ENCODE measurements around the gene CPNE7.

Gene CPNE7
- 28.8 to 51.7 reads per million in 2 donors for total RNA-seq

DNA sequence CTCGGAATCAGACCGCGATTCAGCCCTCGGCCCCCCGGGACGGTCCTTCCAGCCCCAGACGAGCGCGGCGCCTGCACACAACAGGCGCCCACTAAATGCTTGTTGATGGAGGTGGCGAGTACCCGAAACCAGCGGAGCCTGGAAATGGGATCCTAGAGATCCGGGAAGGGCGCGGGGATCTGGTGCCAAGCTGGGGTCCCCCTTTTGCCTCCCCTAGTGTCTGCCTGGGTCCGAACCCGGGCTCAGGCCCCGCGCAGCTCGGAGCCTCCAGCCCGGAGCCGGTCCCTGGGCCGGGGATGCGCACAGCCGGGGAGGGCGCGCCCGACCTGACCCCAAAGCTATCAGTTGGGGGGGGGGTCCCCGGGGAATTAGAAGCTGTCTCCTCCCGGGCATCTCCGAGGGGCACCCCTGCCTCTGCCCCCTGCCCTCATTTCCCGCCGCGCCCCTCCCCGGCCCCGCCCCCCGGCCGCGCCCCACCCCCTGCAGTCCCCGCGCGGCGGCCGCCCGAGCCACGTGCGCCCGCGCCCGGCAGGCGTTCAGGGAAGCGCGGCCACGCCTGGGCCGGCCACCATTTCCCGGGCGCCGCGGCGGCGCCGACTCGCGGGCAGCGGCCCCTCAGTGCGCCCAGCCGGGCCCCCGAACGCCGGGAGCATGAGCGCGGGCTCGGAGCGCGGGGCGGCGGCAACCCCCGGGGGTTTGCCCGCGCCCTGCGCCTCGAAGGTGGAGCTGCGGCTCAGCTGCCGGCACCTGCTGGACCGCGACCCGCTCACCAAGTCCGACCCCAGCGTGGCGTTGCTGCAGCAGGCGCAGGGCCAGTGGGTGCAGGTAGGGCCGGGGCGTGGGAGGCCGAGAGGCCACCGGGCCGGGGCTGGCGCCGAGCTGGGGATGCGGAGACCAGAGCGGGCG is at the start of gene CPNE7:
CPNE7 (plus strand) TSS at position 512 of the 906 bp plus-strand sequence; CDS start at position 652, 140 bp downstream.
- DNase-seq: no peak

DNA sequence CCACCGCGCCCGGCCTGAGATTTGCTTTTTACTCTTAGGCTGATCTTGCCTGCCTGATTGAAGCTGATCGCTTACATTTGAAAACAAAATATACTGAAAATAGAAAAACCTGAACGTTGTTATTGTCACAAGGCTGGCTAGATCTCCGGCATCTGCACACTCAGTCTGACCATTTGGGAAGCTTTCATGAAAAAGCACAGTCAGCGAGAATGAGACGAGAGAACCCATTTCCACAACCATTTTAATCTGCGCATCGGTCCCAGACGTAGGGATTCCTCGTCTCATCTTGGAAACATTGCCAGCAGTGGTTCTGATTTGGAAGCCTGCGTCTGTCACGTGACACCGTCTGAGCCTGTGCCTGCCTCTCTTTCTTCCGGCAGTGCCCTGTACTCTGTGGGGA is 46.5 kb upstream of the CPNE7 start:
- DNase-seq: no peak

DNA sequence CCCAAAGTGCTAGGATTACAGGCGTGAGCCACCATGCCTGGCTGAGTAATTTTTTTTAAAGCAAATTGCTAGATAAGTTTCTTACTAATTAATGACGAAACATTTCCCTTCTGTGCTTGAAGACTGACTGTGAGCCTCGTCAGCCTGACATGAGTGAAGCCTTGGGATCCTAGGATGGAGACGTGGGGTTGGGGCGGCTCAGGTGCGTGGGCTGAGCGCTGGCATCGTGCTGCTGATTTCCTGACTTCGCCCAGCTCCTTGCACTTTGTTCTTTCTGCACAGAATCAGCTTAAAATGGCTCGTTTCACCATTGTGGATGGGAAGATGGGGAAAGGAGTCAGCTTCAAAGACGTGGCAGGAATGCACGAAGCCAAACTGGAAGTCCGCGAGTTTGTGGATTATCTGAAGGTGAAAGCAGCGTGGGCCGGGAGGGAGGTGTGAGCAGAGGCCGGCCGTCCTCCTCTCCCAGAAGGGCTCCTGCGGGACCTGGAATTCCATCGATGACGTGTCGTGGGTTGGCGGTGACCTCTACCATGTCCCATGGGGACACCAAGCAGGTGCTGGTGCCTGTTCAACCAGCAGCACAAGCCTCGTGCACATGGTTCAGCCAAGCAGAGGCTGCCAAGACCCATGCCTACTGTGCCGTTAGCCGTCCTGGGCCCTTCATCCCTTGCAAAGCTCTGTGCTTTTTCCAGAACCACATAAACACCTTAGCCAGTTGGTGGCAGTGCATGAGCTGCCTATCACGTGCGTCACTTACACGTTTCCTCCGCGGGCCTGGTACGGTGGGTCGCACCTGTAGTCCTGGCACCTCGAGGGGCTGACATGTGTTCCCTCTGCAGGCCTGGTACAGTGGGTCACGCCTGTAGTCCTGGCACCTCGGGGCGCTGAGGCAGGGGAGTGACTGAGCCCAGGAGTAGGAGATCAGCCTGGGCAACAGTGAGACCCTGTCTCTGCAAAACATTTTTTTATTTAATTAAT is 44.9 kb upstream of the CPNE7 start:
- no peak for DNase-seq

DNA sequence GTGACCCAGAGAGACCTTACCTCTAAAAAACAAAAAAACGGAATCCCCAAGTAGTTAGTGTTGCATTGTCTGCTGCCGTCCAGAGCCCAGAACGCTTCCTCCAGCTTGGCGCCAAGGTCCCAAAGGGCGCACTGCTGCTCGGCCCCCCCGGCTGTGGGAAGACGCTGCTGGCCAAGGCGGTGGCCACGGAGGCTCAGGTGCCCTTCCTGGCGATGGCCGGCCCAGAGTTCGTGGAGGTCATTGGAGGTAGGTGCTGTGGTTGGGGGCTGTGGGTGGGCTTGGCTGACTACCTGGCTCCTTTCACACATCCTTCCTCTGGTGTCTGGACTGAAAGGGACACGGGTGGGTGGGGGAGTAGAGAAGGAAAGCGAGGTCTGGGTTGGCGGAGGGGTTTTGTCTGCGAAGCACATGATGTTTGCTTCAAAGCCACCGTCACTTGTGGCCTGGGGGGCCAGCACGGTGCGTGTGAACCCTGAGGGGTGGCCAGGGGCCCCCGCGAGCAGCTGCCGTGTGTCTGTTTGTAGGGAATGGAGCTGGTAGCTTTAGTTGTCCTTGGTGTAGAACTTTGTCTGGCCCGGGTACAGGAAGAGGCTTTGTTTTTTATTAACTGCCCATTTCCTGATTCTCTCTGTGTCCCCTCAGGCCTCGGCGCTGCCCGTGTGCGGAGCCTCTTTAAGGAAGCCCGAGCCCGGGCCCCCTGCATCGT is 43.6 kb upstream of the CPNE7 start:
- no peak for DNase-seq

DNA sequence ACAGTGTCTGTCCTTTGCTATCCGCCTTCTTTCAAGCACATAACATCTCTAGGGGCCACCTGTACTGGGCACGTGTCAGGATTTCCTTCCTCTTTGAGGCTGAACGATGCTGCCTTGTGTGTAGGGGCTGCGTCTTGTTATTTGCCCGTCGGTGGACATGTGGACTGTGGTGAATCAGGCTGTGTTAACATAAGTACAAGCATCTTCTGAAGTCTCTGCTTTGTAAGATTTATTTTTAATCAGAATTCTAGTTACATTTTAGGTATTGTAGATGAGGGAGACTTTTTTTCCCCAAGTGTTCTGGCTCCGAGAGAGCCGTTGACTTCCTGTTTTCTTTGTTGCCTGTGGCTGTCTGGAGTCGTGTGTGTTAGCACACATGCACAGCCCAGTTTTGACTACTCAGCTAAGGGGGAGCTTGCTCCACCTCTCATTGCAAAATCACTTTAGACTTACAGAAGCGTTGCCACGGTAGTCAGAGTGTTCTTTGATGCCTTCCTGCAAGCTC is 41.3 kb upstream of the CPNE7 start:
- DNase-seq: no peak

DNA sequence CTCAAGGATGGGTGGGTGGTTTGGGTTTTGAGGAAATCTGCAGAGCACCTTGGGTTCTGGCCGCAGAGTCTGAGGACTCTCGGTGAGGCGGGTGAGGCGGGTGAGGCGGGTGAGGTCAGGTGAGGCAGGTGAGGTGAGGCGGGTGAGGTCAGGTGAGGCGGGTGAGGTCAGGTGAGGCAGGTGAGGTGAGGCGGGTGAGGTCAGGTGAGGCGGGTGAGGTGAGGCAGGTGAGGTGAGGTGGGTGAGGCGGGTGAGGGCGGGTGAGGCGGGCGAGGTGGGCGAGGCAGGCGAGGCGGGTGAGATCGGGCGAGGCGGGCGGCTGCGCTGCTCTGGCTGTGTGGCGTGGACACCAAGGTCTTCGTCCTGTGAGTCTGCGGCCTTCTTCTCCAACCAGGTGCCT is 39.2 kb upstream of the CPNE7 start:
- DNase-seq: no peak

DNA sequence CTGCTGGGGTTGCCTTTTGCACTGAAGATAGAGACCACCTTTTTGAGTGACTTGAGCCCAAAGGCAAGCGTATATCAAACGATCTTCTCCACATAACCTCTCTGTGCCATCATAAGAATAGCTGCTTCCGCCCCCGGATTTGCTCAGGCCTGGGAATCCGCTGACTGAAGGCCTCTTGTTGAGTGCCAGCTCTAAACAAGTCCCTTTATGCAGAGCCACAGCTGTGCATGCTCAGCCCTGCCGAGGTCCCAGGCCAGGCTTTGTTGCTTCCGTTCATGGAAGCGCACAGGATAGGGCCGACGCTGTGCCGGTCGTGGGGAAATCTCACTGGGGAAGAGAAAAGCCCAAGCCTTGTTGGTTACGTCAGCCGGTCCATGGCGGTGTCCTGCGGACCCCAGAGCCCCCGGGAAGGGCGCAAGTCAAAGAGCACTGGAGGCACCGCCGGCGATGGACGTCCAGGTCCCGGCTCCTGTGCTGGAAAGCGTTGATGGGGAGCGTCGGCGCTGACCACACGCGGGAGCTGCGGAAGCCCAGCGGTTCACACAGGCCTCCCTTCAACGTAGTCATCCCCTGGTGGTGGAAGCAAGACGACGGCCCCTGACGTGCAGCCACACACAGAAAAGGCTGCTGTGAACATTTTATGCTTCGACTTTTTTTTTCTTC is 38.5 kb upstream of the CPNE7 start:
- no peak for DNase-seq

DNA sequence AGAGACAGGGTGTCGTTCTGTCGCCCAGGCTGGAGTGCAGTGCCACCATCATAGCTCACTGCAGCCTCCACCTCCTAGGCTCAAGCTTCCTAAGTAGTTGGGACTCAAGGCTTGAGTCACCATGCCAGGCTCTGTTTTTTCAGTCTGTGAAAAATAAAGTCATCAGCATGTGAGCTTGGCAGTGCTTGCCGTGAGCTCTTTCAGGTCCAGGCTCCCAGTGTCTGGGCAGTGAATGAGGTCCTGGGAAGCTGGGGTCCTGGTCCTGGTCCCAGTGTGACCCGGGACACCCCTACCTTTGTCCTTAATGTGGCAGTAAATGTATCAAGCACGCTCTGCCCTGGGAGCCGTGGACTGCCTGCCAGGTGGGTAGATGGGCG is 38.0 kb upstream of the CPNE7 start:
- no peak for DNase-seq

DNA sequence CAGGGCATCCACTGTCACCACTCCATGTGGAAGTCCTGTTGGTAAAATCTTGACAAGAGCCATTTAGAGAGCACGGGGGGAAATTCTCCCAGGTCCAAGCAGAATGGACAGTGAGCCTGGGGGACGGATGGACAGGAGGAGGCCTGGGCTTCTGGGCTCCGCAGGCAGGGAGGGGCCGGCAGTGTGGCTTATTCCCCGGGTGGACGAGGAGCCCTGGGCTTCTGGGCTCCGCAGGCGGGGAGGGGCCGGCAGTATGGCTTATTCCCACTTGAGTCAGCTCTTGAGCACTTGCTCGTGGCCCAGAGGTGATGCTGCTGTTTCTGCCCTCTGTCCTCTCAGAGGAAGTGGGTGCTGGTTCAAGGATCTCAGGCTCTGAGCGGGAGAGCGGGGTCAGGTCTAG is 37.3 kb upstream of the CPNE7 start:
- DNase-seq: no peak

DNA sequence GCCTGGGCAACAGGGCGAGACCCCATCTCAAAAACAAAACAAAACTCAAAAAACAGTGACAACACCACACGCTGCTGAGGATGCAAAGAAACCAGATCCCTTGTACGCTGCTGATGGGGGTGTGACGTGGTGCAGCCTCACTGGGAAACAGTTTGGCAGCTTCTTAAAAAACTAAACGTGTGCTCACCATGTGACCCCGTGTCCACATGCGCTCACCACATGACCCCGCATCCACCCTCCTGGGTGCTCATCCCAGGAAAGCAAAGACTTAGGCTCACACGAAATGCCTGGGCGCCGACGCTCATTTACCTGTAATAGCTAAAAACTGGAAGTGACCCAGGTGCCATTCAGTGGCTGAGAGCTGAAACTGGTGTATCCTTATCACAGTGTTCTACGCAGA is 35.0 kb upstream of the CPNE7 start:
- DNase-seq: no peak

DNA sequence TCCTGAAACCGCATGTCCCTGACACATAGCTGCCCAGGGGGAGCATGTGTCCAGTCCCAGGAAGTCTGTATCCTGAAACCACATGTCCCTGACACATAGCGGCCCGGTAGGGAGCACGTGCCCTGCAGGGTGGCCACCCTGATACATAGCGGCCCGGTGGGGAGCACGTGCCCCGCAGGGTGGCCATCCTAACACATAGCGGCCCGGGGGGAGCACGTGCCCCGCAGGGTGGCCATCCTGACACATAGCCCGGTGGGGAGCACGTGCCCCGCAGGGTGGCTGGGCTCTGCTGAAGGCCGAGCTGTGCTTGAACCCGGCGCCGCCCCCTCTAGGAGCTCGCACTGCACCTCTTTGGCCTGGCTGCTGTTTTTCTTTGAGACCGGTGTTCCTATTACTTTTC is 33.8 kb upstream of the CPNE7 start:
- DNase-seq: no peak

DNA sequence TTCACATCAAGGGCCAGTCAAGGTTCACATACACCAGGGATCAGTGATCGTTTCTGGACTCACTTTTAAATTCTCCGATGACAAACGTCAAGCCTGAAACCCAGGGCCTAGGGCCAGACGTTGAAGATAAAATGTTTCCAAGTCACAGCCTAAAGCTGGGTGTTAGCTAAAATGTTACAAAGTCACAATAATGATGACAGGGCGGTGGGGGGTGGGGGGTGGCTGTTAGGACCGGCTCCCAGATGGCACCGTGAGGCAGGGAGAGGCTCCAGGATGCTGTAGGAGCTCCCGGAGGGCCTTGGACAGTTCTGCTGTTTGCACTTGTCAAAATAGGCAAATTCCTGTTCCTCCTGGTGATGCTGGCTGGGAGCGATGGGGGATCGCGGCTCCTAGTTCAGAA is 31.4 kb upstream of the CPNE7 start:
- DNase-seq: no peak

DNA sequence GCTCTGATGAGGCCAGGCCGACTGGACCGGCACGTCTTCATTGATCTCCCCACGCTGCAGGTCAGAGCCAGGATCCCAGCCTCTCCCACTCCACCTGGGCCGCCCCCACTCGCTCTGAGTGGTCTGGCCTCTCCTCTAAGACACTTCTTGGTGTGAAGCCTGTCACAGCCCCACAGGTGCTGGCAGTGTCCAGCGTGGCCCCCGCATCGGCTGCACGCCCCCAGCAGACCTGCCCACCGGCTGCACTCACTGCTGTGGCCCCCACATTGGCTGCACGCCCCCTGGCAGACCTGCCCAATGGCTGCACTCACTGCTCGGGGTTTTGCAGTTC is 30.9 kb upstream of the CPNE7 start:
- DNase-seq: no peak

DNA sequence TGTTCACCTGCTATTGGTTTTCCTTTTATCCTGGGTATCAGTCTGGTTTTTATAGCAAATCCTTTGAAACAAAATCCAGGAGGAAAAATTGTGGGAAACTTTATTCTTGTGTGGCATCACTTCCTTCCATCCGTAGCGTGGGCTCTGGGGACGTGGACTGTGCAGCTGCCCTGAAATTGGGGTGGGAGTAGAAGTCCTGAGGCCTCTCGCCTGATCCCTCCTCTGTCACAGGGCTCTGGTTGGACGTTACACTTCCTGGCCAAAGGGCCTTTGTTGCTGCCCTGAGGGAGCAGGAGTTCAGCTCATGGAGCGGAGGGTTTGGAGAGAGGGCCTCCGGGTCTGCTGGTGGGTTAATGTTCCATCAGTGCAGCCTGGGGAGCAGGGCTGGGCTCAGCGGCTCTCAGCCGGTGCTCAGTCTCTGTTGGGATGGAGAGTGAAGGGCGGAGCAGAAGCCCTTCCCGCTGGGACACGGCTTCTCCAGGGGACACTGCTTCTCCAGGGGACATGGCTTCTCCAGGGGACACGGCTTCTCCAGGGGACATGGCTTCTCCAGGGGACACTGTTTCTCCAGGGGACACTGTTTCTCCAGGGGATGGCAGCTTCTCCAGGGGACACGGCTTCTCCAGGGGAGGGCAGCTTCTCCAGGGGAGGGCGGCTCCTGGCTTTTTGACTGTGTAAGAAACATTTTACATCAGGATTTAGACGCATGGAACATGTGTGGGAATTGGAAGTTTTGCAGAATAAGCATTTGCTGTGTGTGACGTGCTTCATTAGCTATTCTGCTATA is 30.3 kb upstream of the CPNE7 start:
- DNase-seq: no peak

DNA sequence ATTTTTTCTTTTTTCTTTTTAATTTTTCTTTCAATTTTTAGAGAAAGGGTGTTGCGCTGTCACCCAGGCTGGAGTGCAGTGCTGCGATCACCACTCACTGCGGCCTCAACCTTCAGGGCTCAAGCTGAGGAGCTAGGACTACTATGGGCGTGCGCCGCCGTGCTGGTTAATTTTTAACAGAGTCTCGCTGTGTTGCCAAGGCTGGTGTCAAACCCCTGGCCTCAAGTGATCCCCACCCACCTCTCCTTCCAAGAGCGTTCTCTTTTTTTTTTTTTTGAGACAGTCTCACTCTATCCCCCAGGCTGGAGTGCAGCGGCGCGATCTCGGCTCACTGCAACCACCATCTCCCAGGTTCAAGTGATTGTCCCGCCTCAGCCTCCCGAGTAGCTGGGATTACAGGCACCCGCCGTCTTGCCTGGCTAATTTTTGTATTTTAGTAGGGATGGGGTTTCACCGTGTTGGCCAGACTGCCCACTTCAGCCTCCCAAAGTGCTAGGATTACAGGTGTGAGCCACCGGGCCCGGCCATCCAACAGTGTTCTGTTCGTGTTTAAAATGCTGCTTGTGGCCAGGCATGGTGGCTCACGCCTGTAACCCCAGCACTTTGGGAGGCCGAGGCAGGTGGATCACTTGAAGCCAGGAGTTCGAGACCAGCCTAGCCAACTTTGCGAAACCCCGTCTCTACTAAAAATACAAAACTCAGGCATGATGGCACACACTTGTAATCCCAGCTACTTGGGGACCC is 29.6 kb upstream of the CPNE7 start:
- no peak for DNase-seq

DNA sequence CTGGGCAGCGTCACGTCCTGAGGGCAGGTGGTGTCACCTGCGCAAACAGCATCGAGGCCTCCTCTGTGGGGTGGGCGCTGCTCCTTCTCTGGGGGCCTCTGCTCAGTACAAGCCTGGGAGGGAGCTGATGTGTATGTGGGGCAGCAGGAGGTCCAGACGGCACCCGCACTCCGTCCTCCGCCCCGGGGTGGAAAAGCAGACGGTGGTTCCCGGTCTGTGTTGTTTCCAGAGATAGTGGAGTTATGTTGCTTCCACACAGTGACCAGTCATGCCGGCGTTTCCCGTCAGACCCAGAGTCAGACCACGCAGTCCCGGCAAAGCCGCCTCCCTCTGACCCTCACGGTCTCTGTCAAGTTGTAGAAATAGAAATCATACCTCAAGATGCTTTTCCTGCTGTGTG is 28.8 kb upstream of the CPNE7 start:
- DNase-seq: no peak

DNA sequence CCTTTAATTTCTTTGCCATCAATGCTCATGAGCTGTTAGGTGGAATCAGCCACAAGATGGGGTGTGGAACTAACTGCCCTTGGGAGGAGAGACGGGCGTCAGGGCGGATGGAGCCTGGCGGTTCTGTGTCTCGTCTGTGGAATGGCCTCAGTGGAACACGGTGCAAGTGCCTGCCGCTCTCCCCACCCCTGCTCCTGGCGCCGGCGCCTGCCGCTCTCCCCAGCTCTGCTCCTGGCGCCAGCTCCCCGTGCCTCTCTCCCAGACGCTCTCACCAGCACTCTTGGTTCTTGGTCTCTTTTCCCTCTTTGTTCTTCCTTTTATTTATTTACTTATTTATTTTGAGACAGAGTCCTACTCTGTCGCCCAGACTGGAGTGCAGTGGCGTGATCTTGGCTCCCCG is 28.3 kb upstream of the CPNE7 start:
- no peak for DNase-seq

DNA sequence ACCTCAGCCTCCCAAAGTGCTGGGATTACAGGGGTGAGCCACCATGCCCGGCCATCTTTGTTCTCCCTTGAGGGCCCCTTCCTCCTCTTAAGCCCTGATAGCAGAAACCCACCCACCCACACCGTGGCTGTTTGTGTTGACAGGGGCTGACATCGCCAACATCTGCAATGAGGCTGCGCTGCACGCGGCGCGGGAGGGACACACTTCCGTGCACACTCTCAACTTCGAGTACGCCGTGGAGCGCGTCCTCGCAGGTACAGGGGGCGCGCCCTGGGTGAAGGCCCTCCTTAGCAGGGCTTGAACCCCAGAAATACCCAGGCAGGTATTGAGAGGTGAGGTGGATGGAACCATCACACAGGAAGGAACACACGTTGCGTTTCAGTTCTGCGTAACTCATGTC is 27.7 kb upstream of the CPNE7 start:
- no peak for DNase-seq

DNA sequence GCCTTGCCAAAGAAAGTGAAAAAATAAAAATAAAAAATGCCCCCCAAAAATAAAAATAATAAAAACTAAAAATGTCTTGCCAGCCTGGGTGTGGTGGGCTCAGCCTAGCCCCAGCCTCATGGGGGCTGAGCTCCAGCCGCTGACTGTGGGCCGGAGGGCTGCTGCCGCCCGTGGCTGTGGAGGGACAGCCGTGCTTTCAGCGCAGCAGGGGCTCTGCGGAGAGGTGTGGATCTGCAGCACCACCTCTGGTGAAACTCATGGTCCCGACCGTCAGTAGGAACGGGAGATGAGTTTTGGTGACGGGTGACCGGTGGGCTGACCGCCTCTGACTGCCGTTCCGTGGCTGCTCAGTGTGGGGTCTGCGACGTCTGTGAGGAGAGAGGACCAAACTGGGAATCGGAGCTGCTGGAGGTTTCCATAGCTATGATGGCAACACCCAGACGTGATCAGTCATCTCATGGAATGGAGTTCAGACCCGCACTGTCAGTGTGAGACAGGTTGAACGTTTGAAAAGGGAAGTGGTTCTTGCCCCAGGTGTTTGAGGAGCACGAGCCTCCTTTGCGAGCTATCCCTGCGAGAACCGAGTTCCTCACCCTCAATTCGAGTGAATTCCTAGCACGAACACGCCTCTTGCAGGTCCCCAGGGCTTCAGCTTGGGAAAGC is 27.1 kb upstream of the CPNE7 start:
- DNase-seq: no peak

DNA sequence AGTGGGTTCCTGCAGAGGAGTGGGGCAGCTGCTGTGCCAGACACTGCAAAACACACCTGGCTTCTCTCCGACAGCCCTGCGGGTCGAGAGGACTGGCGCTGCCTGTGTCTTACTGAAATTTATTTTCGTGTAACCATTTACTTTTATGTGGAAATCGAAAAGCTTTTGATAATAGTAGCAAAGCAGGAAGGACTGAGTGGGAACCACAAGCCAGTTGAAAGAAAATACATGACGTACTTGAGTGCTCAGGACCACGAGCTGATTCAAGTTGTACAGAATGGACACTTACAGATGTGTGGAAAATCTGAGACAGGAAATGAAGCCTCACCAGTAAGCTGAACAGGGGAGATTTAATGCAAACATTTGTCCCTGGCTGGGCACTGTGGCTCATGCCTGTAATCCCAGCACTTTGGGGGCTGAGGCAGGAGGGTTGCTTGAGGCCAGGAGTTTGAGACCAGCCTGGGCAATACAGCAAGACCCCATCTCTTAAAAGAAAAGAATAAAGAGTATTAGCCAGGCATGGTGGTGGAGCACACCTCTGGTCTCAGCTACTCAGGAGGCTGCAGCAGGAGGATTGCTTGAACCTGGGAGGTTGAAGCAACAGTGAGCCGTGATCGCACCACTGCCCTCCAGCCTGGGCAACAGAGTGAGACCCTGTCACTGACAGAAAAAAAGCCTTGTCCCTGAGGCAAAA is 26.4 kb upstream of the CPNE7 start:
- no peak for DNase-seq

Measured in activated gamma-delta T cell (primary cell).